HepG2 (cell line): Measurements from ENCODE around the gene USP20. TPM values are rescaled to one million over a fixed set of nuclear protein-coding genes. Genes with fewer than 3 reads are reported as not detected.

Experiments
- ATAC-seq: fragments of 200-7000 bp; cut with Tn5 transposase; 3 replicates; pipeline ENCODE4 v1.9.1; 2020; ENCODE audit warnings: mild to moderate bottlenecking, moderate library complexity
- BruUV-seq: library from RNA; stranded (reverse); fragments of 400-500 nt; replicated peaks from 2 replicates; lab custom pipeline; 2021; lab: Mats Ljungman, UMichigan
- CTCF ChIA-PET: fragments of 300-600 bp; formaldehyde crosslinking; extraction: SDS; loops from one replicate; lab custom pipeline; 2021; ENCODE audit warnings: low total read pairs, inconsistent platforms, low intra/inter-chr PET ratio; lab: Yijun Ruan, JAX
- POLR2A ChIA-PET: fragments of 350-600 bp; sonication (Branson Sonifier 250); formaldehyde crosslinking; loops from one replicate; lab custom pipeline; 2020; ENCODE audit warnings: antibody characterized with exemption, inconsistent platforms; lab: Yijun Ruan, JAX
- DNase-seq: peaks from one replicate; pipeline ENCODE4 v3.0.0-alpha.2; 2015; ENCODE audit warnings: low spot score
- FAIRE-seq: peaks from 3 replicates; lab custom pipeline; 2011; peaks lifted over from hg19 to GRCh38; lab: Jason Lieb, UNC
- H2AFZ ChIP-seq: one replicate; pipeline ENCODE4 v1.6.1; 2011; ENCODE audit warnings: low read length, inconsistent platforms
- H3K27ac ChIP-seq: fragments of 300-600 bp; 3 replicates; pipeline ENCODE4 v1.8.0; 2011; ENCODE audit warnings: mixed run types, mild to moderate bottlenecking, mixed read lengths, low read length, inconsistent platforms; ENCODE audit not compliant: insufficient read depth; ENCODE audit errors: extremely low read length
- H3K27me3 ChIP-seq, 2 experiments: fragments of 200-600 bp in 1 of 2; 2 replicates in 1 of 2; 3 replicates in 1 of 2; pipeline versions ENCODE4 v1.6.0 to v1.8.0; 2011; ENCODE audit warnings: low read length in 2 of 2, mild to moderate bottlenecking in 2 of 2, moderate library complexity in 2 of 2, inconsistent platforms in 1 of 2; ENCODE audit not compliant: insufficient read depth in 2 of 2, control insufficient read depth in 1 of 2
- H3K36me3 ChIP-seq, 2 experiments: fragments of 200-600 bp in 1 of 2; replicated peaks in 1 of 2; 2 replicates in 1 of 2; 3 replicates in 1 of 2; pipeline versions ENCODE4 v1.5.1 to v1.8.0; 2011; ENCODE audit warnings: low read length in 2 of 2, inconsistent platforms in 1 of 2; ENCODE audit not compliant: insufficient read depth in 2 of 2, control insufficient read depth in 1 of 2
- H3K4me1 ChIP-seq: 2 replicates; pipeline ENCODE4 v1.5.1; 2012; ENCODE audit warnings: low read length, inconsistent platforms; ENCODE audit not compliant: insufficient read depth
- H3K4me2 ChIP-seq: 2 replicates; pipeline ENCODE4 v1.6.0; 2011; ENCODE audit warnings: low read depth, low read length, inconsistent platforms
- H3K4me3 ChIP-seq, 3 experiments: fragments of 200-600 bp in 1 of 3; sonication (generic), shearing (Covaris generic) in 1 of 3; replicated peaks in 1 of 3; 2 replicates each; pipeline ENCODE4 v1.5.1; 2011 to 2016; ENCODE audit warnings: low read length in 3 of 3, inconsistent platforms in 2 of 3, low read depth in 2 of 3, mild to moderate bottlenecking in 2 of 3, control low read depth in 1 of 3, mixed read lengths in 1 of 3; ENCODE audit not compliant: insufficient read depth in 1 of 3
- H3K79me2 ChIP-seq: one replicate; pipeline ENCODE4 v1.6.1; 2011; ENCODE audit warnings: low read length, inconsistent platforms; ENCODE audit not compliant: insufficient read depth
- H3K9ac ChIP-seq: 2 replicates; pipeline ENCODE4 v1.6.0; 2011; ENCODE audit warnings: mild to moderate bottlenecking, low read depth, low read length, inconsistent platforms; ENCODE audit not compliant: insufficient read depth
- H3K9me3 ChIP-seq: 2 replicates; pipeline ENCODE4 v1.5.1; 2012; ENCODE audit warnings: mild to moderate bottlenecking, low read length
- H4K20me1 ChIP-seq: 2 replicates; pipeline ENCODE4 v1.6.0; 2011; ENCODE audit warnings: inconsistent platforms, mild to moderate bottlenecking, low read length, moderate library complexity; ENCODE audit not compliant: insufficient read depth
- FOXK1 ChIP-seq: sonication (generic); formaldehyde crosslinking; IDR thresholded peaks from 2 replicates; pipeline ENCODE4 v1.4.0; 2020; ENCODE audit warnings: low read depth, missing genetic modification reagents, borderline replicate concordance
- HOXA5 ChIP-seq: sonication (generic); formaldehyde crosslinking; IDR thresholded peaks from 2 replicates; pipeline ENCODE4 v1.4.0; 2020; ENCODE audit warnings: missing genetic modification reagents
- MYPOP ChIP-seq: sonication (generic); formaldehyde crosslinking; IDR thresholded peaks from 2 replicates; pipeline ENCODE4 v1.8.1; 2023; ENCODE audit warnings: mild to moderate bottlenecking, moderate library complexity, missing genetic modification reagents
- PRPF4 ChIP-seq: fragments of 200-400 bp; formaldehyde crosslinking; IDR thresholded peaks from 2 replicates; pipeline ENCODE4 v1.6.1; 2016; ENCODE audit warnings: low read length, low read depth; ENCODE audit not compliant: poor library complexity, severe bottlenecking
- ZNF256 ChIP-seq: sonication (generic); formaldehyde crosslinking; conservative IDR thresholded peaks from 2 replicates; pipeline ENCODE4 v1.4.0; 2020; ENCODE audit warnings: missing genetic modification reagents
- ZNF484 ChIP-seq: sonication (generic); formaldehyde crosslinking; IDR thresholded peaks from 2 replicates; pipeline ENCODE4 v1.5.1; 2020; ENCODE audit warnings: mild to moderate bottlenecking, low read depth, missing genetic modification reagents, borderline replicate concordance
- ZNF768 ChIP-seq: sonication (generic); formaldehyde crosslinking; IDR thresholded peaks from 2 replicates; pipeline ENCODE4 v1.4.0; 2020; ENCODE audit warnings: missing genetic modification reagents
- ZNF839 ChIP-seq: sonication (generic); formaldehyde crosslinking; IDR thresholded peaks from 2 replicates; pipeline ENCODE4 v1.4.0; 2020; ENCODE audit warnings: missing genetic modification reagents, mild to moderate bottlenecking, borderline replicate concordance
- WGBS: methylation state at CpG from one replicate; pipeline ENCODE4 v1.1.6; 2017; ENCODE audit warnings: low lambda C conversion rate; 5-methylcytosine and 5-hydroxymethylcytosine counted together
- in situ Hi-C: cut with HindIII; loops from 2 replicates; pipeline ENCODE4 v1.10.0; 2017; ENCODE audit warnings: low pct_unique_long_range_greater_than_20kb; ENCODE audit not compliant: extremely low pct_ligation_motif_present
- intact Hi-C: fragments of 100-400 bp; cut with micrococcal nuclease; formaldehyde crosslinking; loops from one replicate; pipeline ENCODE4 v1.10.0; 2022; ENCODE audit not compliant: unreplicated experiment
- polyA plus RNA-seq, 8 experiments: library from polyadenylated mRNA; depleted of rRNA in 3 of 8; stranded (reverse) in 7 of 8; unstranded in 1 of 8; fragments of >200 nt; fragmentation: Illumina TruSeq in 4 of 8; extraction: Trizol in 4 of 8; gene quantifications; 2 replicates each; pipeline versions ENCODE4 v1.2.1 to v1.2.3, GENCODE V29; 2011 to 2016; ENCODE audit warnings: low read depth in 4 of 8, missing spikeins in 1 of 8, mixed read lengths in 1 of 8; ENCODE audit not compliant: insufficient read depth in 1 of 8
- total RNA-seq, 5 experiments: library from RNA; depleted of rRNA; stranded (reverse); fragments of >200 nt; fragmentation: Illumina TruSeq; extraction: Trizol; gene quantifications; 2 replicates each; pipeline ENCODE4 v1.2.3, GENCODE V29; 2016; ENCODE audit warnings: low read depth in 1 of 5
- TF ChIP-seq, protein P1 (sequence below): sonication (generic); formaldehyde crosslinking; IDR thresholded peaks from 2 replicates; pipeline ENCODE4 v1.4.0; 2020; ENCODE audit warnings: missing genetic modification reagents
- TF ChIP-seq, protein P2 (sequence below): sonication (generic); formaldehyde crosslinking; IDR thresholded peaks from 2 replicates; pipeline ENCODE4 v1.4.0; 2020; ENCODE audit warnings: missing genetic modification reagents

The USP20 gene
- total and polyA plus RNA-seq, 2 of the 13 experiments (the other 11 are each of a cell fraction or from before 2014, with no cell fraction given) = 4.4 to 5.9 TPM

GRCh38 chr9:129866394-129867135 is 31.3 kb downstream of the USP20 start:
- DNase-seq = no peak
- Histone ChIP-seq H3K27ac (no peak overlapping the region), H3K79me2 (no peaks in the 10 kb centered on the region), H3K4me3 (no peak overlapping the region), H3K9me3 (no peaks in the 10 kb centered on the region), H2AFZ (no peak overlapping the region), H3K27me3 (no peaks in the 10 kb centered on the region), H3K4me2 (no peak overlapping the region), H3K36me3 (peaks cover 0 to 3% of the 10 kb centered on the region in 2 experiments; a peak in 1 of 5 replicates), H3K9ac (no peak overlapping the region), H3K4me1 (no peaks in the 10 kb centered on the region), H4K20me1 (no peaks in the 10 kb centered on the region)
- intact Hi-C loops = no loop called here
- ATAC-seq = no peak
- ChIA-PET CTCF (no interaction called here), POLR2A (no interaction called here)
- in situ Hi-C loops = no loop called here
- TF ChIP-seq ZNF768 (CRISPR knock-in tag) (peak; percentile 90), ZNF839 (CRISPR knock-in tag) (no peak)
- no TSS peak for BruUV-seq
- 96% methylated on average over 9 of the region's 17 CpGs for WGBS
- no peak for FAIRE-seq

GRCh38 chr9:129867136-129868022 is 32.1 kb downstream of the USP20 start:
- ChIA-PET POLR2A (no interaction called here), CTCF (no interaction called here)
- Histone ChIP-seq H3K36me3 (no peaks in the 10 kb centered on the region), H3K4me2 (no peak overlapping the region), H3K79me2 (no peaks in the 10 kb centered on the region), H3K4me1 (no peaks in the 10 kb centered on the region), H3K9me3 (no peaks in the 10 kb centered on the region), H4K20me1 (no peaks in the 10 kb centered on the region), H3K27me3 (no peaks in the 10 kb centered on the region), H3K9ac (no peak overlapping the region), H3K27ac (no peak overlapping the region), H2AFZ (no peak overlapping the region), H3K4me3 (no peak overlapping the region)
- FAIRE-seq = no peak
- peak; percentile 41 for ATAC-seq
- WGBS = 71% methylated on average over 5 of the region's 17 CpGs
- intact Hi-C loops (no loop called here), in situ Hi-C loops (no loop called here)
- no TSS peak for BruUV-seq
- DNase-seq = no peak
- no peak for TF ChIP-seq ZNF484 (CRISPR knock-in tag)
- no peak for TF ChIP-seq PRPF4
- TF ChIP-seq HOXA5 (CRISPR knock-in tag) = no peak
- TF ChIP-seq MYPOP = no peak
- TF ChIP-seq, protein P1, sequence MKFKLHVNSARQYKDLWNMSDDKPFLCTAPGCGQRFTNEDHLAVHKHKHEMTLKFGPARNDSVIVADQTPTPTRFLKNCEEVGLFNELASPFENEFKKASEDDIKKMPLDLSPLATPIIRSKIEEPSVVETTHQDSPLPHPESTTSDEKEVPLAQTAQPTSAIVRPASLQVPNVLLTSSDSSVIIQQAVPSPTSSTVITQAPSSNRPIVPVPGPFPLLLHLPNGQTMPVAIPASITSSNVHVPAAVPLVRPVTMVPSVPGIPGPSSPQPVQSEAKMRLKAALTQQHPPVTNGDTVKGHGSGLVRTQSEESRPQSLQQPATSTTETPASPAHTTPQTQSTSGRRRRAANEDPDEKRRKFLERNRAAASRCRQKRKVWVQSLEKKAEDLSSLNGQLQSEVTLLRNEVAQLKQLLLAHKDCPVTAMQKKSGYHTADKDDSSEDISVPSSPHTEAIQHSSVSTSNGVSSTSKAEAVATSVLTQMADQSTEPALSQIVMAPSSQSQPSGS (CRISPR knock-in tag) = no peak
- no peak for TF ChIP-seq ZNF256 (CRISPR knock-in tag)
- no peak for TF ChIP-seq FOXK1
- TF ChIP-seq, protein P2, sequence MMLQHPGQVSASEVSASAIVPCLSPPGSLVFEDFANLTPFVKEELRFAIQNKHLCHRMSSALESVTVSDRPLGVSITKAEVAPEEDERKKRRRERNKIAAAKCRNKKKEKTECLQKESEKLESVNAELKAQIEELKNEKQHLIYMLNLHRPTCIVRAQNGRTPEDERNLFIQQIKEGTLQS = no peak
